Measurements from ENCODE around the gene TNNI3K.

- TF ChIP-seq CTCF (IDR thresholded peaks at IDR 0.05; ENCODE audit: poor library complexity, severe bottlenecking) (no peak), TAF1 (IDR thresholded peaks at IDR 0.05; ENCODE audit: low read depth) (no peak), EZH2 (IDR thresholded peaks at IDR 0.05; ENCODE audit: borderline replicate concordance, insufficient read depth, low read length, poor library complexity, severe bottlenecking) (no peak), EP300 (conservative IDR thresholded peaks at IDR 0.05; ENCODE audit: poor library complexity, severe bottlenecking) (no peak), MXI1 (conservative IDR thresholded peaks at IDR 0.05; ENCODE audit: poor library complexity, severe bottlenecking) (no peak)
These were observed 296.6 kb downstream of the TNNI3K start for GRCh38 chr1:74531796-74532195.

Data from neural cell (in vitro differentiated cells).